NCI-H1694 treated with DMSO at 0.1 percent for 48 hours (cell line): ENCODE data around the gene LEP.
A peak's percentile ranks its signal among the peaks of the same experiment; 100 is the strongest.
"Not testable (repeated sequence)": the region's sequence is repeated elsewhere in the genome, so short reads cannot be mapped to it uniquely, and the experiment has no call there.

Experiments
- DNase-seq: peaks from one replicate; lab custom pipeline; 2025; lab: John Stamatoyannopoulos, UW

Gene LEP

DNA sequence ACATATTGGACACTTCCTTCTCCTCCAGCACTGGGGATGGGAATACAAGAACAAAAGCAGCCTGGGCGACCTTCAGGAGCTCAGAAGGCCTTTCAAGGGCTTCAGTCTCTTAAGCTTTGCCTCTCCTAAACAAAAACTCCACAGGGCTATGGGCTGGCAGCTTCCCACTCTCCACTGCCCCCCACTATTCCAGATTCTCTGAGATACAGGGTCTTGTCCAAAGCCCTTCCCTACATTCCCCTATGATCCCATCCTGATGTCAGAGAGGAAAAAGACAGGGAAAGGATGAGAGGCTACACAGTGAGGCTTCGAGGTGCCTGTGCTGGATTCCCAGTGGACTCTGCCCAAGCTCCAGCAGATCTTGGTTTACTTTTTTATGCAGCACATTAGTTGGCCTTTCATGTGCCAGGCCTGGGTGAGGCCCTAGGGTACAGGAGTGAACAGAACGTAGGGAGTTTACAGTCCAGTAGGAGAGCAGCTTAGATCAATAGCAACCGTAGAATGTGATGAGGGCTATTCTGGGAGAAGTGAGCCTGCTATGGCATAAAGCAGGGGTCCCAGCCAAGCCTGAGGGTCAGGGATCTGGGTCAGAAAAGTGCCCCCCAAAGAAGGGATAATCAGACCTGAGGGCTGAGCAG is 33.3 kb downstream of the LEP start:
- DNase-seq: no peak

DNA sequence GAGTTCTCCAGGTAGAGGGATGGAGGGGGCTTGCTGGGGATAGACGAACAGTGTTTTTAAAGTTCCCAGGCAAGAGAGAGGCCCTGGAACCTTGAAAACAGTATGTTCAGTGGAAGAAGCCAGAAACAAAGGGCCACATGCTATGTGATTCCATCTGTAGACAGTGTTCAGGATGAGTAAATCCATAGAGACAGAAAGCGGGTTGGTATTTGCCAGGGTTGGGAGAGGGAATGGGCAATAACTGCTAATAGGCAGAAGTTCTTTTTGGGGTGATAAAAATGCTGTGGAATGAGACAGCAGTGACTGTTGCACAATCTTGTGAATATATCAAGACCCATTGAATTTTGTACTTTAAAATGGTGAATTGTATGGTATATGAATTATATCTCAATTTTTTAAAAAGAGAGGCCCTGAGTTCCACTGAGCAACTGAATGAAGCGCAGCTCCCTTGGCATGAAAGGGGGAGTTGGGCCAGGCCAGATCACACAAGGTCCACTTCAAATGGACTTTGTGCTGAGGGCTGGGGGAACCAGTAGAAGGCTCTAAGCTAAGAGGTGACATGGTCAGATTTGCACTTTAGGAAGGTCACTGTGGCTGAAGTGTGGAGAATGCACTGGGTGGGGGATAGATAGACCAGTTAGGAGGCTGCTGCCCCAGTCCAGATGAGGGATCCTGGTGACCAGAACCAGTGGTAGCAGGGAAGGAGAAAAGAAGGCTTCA is 34.0 kb downstream of the LEP start:
- DNase-seq: no peak

DNA sequence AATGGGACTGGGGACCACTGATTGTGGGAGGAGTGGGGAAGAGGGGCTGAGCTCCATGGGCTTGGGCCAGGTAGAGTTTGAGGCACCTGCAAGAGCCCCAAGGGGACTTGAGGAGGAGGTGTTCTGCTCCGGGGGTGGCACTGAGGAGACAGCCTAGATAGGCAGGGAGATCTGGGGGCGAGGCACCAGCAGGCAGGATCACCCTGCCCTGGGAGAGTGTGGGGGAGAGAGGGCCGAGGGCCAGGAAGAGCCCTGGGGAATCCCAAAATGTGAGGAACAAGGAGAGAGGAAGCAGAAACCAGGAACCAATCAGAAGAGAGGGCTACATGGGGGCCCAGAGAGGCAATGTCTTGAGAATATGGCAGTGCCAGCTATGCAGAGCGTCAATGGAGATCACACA is 34.6 kb downstream of the LEP start:
- DNase-seq: no peak

GRCh38 chr7:128278366-128278765 is 37.3 kb downstream of the LEP start:
- no peak for DNase-seq

DNA sequence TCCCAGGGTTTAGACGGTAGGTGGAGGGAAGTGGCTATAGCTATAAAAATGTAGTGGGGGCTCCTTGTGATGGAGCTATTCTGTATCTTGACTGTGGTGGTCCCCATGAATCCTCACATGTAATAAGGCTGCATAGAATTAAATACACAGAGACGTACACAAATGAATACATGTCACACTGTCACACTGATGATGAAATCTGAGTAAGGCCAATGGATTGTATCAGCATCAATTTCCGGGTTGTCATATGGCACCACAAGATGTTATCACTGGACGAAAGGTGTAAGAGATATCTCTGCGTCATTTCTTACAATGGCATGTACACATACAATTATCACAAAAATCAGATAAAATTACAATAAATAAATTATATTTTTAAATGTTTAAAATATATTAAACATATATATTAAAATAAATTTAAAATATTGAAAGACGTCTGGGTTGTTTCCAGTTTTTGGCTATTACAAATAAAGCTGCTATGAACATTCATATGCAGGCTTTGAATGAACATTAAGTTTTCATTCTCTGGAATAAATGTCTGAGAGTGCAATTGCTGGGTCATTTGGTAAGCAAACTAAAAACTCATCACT is 38.1 kb downstream of the LEP start:
- no peak for DNase-seq

DNA sequence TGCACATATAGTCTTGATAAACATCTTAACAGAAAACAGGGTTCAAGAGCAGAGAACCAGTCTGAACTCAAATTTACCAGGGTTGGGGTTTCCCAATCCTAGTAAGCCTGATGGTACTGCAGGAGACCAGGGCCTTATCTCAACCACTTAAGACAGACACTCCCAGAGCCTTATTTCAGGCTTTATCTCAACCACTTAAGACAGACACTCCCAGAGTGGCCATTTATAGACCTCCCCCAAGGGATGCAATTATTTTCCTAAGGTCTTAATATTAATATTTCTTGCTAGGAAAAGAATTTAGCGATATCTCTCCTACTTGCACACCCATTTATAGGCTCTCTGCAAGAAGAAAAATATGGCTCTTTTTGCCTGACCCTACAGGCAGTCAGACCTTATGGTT is 39.4 kb downstream of the LEP start:
- not testable (repeated sequence) for DNase-seq

- DNase-seq: no peak
Measured at GRCh38 chr7:128281605-128282380, 40.7 kb downstream of the LEP start.

- DNase-seq: no peak
Measured at GRCh38 chr7:128284102-128284501, 43.0 kb downstream of the LEP start.

GRCh38 chr7:128287556-128287955 is 46.5 kb downstream of the LEP start:
- DNase-seq: no peak

GRCh38 chr7:128298004-128298403 is 56.9 kb downstream of the LEP start:
- not testable (repeated sequence) for DNase-seq

DNA sequence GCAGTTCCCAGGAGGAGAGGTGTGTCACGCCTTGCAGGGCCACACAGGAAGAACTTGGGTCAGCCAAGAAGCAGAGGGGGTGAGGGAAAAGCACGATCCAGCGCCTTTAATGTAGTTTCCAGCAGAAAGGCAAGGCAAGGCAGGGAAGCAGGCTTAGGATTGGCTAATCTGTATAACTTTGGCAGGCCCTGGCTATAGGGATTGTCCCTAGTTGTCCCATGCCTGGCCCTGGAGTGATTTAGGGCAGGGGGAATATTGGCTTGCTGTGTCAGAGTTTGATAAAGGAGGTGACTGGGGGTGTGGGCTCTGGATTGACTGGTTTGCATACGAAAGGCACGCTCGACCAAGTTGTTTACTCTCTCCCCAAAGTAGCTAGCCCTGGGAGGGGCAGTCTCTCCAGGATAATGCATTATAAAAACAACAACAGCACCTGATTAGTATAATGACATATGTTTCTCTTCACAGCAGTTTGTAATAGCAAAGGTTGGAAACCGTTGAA is 58.1 kb downstream of the LEP start:
- DNase-seq: no peak

DNA sequence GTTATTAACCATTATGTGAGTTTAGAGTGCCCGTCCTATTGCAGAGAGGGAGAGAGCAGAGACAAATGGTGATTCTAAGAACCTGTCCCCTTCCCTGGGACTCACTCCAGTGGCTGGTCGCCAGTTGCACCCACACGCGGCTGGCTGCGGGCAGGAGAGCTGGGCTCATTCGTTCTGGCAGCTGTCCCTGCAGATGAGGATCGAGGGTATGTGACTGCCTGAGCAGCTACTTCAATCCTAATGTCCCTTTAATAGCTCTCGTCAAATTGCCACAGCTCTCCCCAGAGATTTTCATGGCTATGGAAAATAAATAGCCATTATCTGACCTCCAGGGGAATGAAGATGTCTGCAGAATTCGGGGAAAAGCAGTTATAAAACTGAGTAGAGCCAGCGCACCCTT is 61.1 kb downstream of the LEP start:
- peak; percentile 14 for DNase-seq

- no peak for DNase-seq
Measured at GRCh38 chr7:128303133-128303532, 62.1 kb downstream of the LEP start.

- DNase-seq: no peak
Measured at GRCh38 chr7:128303643-128304042, 62.6 kb downstream of the LEP start.

DNA sequence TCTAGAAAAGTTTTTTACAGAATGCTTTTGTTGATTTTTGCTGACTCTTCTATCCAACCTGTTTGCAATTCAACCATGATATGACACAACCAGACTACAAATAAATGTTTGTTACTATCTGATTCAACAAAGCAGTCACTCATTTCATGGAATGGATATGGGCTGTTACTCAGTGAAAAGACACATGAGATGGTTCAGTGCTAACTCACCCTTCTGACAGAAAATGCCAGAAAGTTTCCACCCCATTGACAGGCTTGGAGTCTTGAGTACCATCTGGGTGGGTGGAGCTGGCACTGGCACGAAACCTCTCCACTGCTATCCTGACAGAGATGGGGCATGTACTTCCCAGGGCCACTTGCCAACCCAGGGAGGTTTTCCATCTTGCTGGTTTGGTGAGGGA is 63.1 kb downstream of the LEP start:
- DNase-seq: peak; percentile 75

DNA sequence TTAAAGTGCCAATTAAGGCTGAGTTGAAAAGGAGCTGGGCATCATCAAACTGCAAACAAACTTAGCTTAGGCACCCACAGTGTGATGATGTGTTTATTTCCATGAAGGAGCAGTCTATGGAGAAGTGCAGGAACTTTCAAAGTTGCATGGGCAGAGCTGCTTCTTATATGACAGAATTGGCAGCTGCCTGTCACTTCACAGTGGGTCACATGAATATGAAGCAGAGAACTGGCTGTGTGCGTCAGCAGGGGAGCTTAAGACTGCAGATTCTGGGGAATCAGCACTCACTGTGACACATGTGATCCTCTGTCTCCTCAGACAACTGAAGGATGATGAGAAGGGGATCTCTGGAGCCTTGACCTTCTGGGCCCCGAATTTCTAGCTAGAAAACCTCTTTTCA is 66.0 kb downstream of the LEP start:
- DNase-seq: no peak
